Heart right ventricle (tissue), 16 donors: ENCODE results near the gene JAKMIP3. TPM values are rescaled to one million over a fixed set of nuclear protein-coding genes. Genes with fewer than 3 reads are reported as not detected.

Source experiments
- ATAC-seq, 8 donors: fragments of 200-7000 bp; cut with Tn5 transposase; one replicate each; pipeline ENCODE4 v1.9.1; 2020; ENCODE audit warnings: mild to moderate bottlenecking in 8 of 8, moderate library complexity in 8 of 8, moderate number of reproducible peaks in 1 of 8
- DNase-seq, 2 donors: peaks; one replicate each; pipeline ENCODE4 v3.0.0-alpha.2; 2020
- H3K27ac ChIP-seq, 10 donors: fragments of 200-600 bp; sonication (generic) in 2 of 10; one replicate each; pipeline versions ENCODE4 v1.5.0 to v1.8.0; 2020 to 2022; ENCODE audit warnings: mild to moderate bottlenecking in 3 of 10
- H3K27me3 ChIP-seq, 7 donors: fragments of 200-600 bp; one replicate each; pipeline ENCODE4 v1.8.0; 2021 to 2022; ENCODE audit warnings: mild to moderate bottlenecking in 2 of 7
- H3K36me3 ChIP-seq, 9 donors: fragments of 200-600 bp; sonication (generic) in 1 of 9; one replicate each; pipeline versions ENCODE4 v1.5.0 to v1.8.0; 2020 to 2022; ENCODE audit warnings: mild to moderate bottlenecking in 2 of 9
- H3K4me1 ChIP-seq, 9 donors: fragments of 200-600 bp; sonication (generic) in 1 of 9; one replicate each; pipeline versions ENCODE4 v1.5.0 to v1.8.0; 2020 to 2022; ENCODE audit warnings: mild to moderate bottlenecking in 4 of 9
- H3K4me3 ChIP-seq, 10 donors: fragments of 200-600 bp; sonication (generic) in 2 of 10; one replicate each; pipeline versions ENCODE4 v1.5.0 to v1.8.0; 2020 to 2022; ENCODE audit warnings: mild to moderate bottlenecking in 7 of 10, moderate library complexity in 2 of 10
- H3K9me3 ChIP-seq, 11 donors: fragments of 200-600 bp in 10 of 11; sonication (generic) in 2 of 11; one replicate each; pipeline versions ENCODE4 v1.5.0 to v1.8.0; 2013 to 2022; ENCODE audit warnings: mild to moderate bottlenecking in 2 of 11, control low read depth in 1 of 11, moderate library complexity in 1 of 11
- CTCF ChIP-seq, 9 donors: fragments of 200-600 bp; sonication (generic) in 2 of 9; IDR thresholded peaks; one replicate each; pipeline versions ENCODE4 v1.5.0 to v1.8.0; 2021 to 2022; ENCODE audit warnings: antibody characterized with exemption in 9 of 9, mild to moderate bottlenecking in 5 of 9, moderate library complexity in 1 of 9
- WGBS, 2 donors: extraction: QIAGEN DNeasy Blood & Tissue Kit; methylation state at CpG; one replicate each; pipeline ENCODE4 v1.1.7; 2013; ENCODE audit warnings: inconsistent platforms in 1 of 2; 5-methylcytosine and 5-hydroxymethylcytosine counted together
- intact Hi-C, 10 donors: fragments of 100-400 bp; cut with DNase I; formaldehyde crosslinking; loops; one replicate each; pipeline versions ENCODE4 v1.11.1 to v1.14.2; 2022
- polyA plus RNA-seq, 2 donors: library from polyadenylated mRNA; stranded (reverse); fragments of 200-250 nt; gene quantifications; one replicate each; pipeline ENCODE4 v1.2.3, GENCODE V29; 2013
- total RNA-seq, 10 donors: library from RNA; stranded (reverse); fragmentation: NEBNext Ultra II Directional in 3 of 10; extraction: Animal tissue kit (Norgen Biotek cat#: 25700) in 3 of 10; gene quantifications; one replicate each; pipeline versions ENCODE4 v1.2.1 to v1.2.4, GENCODE V29; 2021 to 2023
- donor health status: Arrhythmogenic right ventricular cardiomyopathy.
- donor health status: ischemic (EF 13 %, LVEDD 7.1; RV severe dilation, severe dysfunction).
- donor health status: healthy with polysubstance abuse.
- donor health status: DM: no; HTN: yes; CAD: no.
- donor health status: DM: no; HTN: no; CAD: no.
- donor health status: ischemic (EF 25% LVEDD 6.9; RV normal size, moderate dysfunction).
- donor health status: ischemic (EF 25% LVEDD 5.7; RV mildly dilated, moderate dysfunction).
- donor health status: healthy.
- donor health status: DM: yes; HTN: yes; CAD: no.
- donor health status: Ischemic cardiomyopathy.
- donor health status: ischemic (EF 35%, LVEDD 5.7; RV mildly dilated, moderate dysfunction).
- donor health status: nonischemic (EF 11% LVEDD 7.7; RV severe dilation, severe dysfunction).
- donor health status: DM: yes; HTN: yes; CAD: no.
- donor health status: PGD.
- donor health status: ischemic (EF 29% LVEDD 5.4; RV normal size, mild dysfunction).
- donor health status: nonischemic (EF 23%, LVEDD 6.1; RV moderate dilation, normal function).

Gene JAKMIP3
- total and polyA plus RNA-seq, 12 donors = 0.04 to 2.7 (median 1.8) TPM

GRCh38 chr10:132110111-132110521 is 44.4 kb downstream of the JAKMIP3 start:
- H3K4me3 ChIP-seq = no peak overlapping the region
- no peaks in the 10 kb centered on the region for H3K9me3 ChIP-seq
- no peak for TF ChIP-seq CTCF (IDR thresholded peaks at IDR 0.05)
- no peak for DNase-seq
- H3K27me3 ChIP-seq = no peaks in the 10 kb centered on the region
- H3K36me3 ChIP-seq = no peaks in the 10 kb centered on the region
- H3K27ac ChIP-seq = no peak overlapping the region
- WGBS, 2 donors = 77% methylated on average over 14 of the region's 14 CpGs
- ATAC-seq = peak in 2 of 8 donors; percentile 4 to 16
- intact Hi-C loops = no loop called here
- peaks cover 0 to 4% (median 0%) of the 10 kb centered on the region in 9 donors for H3K4me1 ChIP-seq

- Histone ChIP-seq H3K9me3 (no peaks in the 10 kb centered on the region), H3K4me3 (no peak overlapping the region), H3K36me3 (no peaks in the 10 kb centered on the region), H3K27ac (no peak overlapping the region), H3K4me1 (peaks cover 0 to 4% (median 0%) of the 10 kb centered on the region in 9 donors), H3K27me3 (no peaks in the 10 kb centered on the region)
- no peak for DNase-seq
- TF ChIP-seq CTCF (IDR thresholded peaks at IDR 0.05) = no peak
- no peak for ATAC-seq
- intact Hi-C loops = no loop called here
- WGBS, 2 donors = 73 to 74% methylated on average over 14 of the region's 14 CpGs
Observed at GRCh38 chr10:132110713-132111112, 45.0 kb downstream of the JAKMIP3 start.

GRCh38 chr10:132111121-132111731 is 45.5 kb downstream of the JAKMIP3 start:
- no peak for TF ChIP-seq CTCF (IDR thresholded peaks at IDR 0.05)
- peak in 1 of 2 donors; percentile 2 for DNase-seq
- ATAC-seq = no peak
- H3K4me3 ChIP-seq = no peak overlapping the region
- H3K9me3 ChIP-seq = no peaks in the 10 kb centered on the region
- WGBS, 2 donors = 80 to 87% methylated on average over 14 of the region's 14 CpGs
- peaks cover 0 to 5% (median 0%) of the 10 kb centered on the region in 9 donors for H3K4me1 ChIP-seq
- no peaks in the 10 kb centered on the region for H3K27me3 ChIP-seq
- H3K36me3 ChIP-seq = no peaks in the 10 kb centered on the region
- intact Hi-C loops = no loop called here
- no peak overlapping the region for H3K27ac ChIP-seq

GRCh38 chr10:132111871-132112341 is 46.2 kb downstream of the JAKMIP3 start:
- no peak overlapping the region for H3K4me3 ChIP-seq
- TF ChIP-seq CTCF (IDR thresholded peaks at IDR 0.05) = no peak
- intact Hi-C loops = no loop called here
- H3K27me3 ChIP-seq = no peaks in the 10 kb centered on the region
- H3K4me1 ChIP-seq = peaks cover 0 to 5% (median 0%) of the 10 kb centered on the region in 9 donors
- peak in 1 of 2 donors; percentile 1 for DNase-seq
- H3K36me3 ChIP-seq = no peaks in the 10 kb centered on the region
- no peak overlapping the region for H3K27ac ChIP-seq
- ATAC-seq = peak in 1 of 8 donors; percentile 36
- no peaks in the 10 kb centered on the region for H3K9me3 ChIP-seq
- WGBS, 2 donors = 90 to 92% methylated on average over 20 of the region's 20 CpGs
